Measurements from ENCODE around the gene ZBTB42.

The ZBTB42 gene

DNA sequence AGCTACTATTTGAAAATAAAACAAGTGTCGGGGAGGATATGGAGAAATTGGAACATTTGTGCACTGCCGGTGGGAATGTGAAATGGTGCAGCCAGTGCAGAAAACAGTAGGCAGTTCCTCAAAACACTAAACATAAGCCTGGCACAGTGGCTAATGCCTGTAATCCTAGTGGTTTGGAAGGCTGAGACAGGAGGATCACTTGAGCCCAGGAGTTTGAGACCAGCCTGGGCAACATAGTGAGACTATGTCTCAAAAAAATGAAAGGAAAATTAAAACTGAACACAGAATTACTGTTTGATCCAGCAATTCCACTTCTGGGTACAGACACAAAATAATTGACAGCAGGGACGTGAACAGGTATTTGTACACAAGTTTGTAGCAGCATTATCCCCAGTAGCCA is 35.4 kb upstream of the ZBTB42 start:
- intact Hi-C loops (cut with micrococcal nuclease), result no loop called here
- Mint-ChIP-seq H3K36me3 (ENCODE audit: low read depth) (peaks cover 35% of the 10 kb centered on the region), H3K9me3 (no peaks in the 10 kb centered on the region), H3K27ac (no peak overlapping the region), H3K4me1 (ENCODE audit: low read depth) (peaks cover 19% of the 10 kb centered on the region), H3K4me3 (no peak overlapping the region), H3K27me3 (no peaks in the 10 kb centered on the region)

DNA sequence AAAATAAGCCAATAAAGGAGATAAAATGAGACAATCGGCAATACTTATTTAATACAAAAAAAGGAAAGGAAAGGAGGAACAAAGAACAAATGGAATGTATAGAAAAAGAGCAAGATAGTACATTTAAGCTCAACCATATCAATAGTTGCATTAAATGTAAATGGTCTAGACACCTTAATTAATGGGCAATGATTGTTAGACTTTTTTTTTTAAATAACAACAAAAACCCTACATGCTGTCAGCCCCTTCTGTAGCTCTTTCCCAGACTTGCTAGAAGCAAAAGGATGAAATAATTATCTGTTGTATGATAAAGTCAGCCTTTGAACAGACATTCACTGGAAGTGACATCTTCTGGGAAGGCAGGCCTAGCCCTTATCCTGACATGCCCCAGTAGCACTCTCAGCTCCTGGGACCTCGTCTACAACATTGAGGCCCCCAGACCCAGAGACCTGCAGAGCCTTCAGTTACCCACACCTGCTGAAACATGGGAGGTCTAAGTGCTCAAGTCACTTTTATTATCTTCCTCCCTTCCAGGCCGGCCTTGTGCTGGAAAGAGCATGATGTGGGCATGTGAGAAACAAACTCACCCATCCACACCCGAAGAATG is 34.5 kb upstream of the ZBTB42 start:
- Mint-ChIP-seq H3K9me3 (peaks cover 4% of the 10 kb centered on the region), H3K27ac (no peak overlapping the region), H3K4me3 (no peak overlapping the region), H3K4me1 (ENCODE audit: low read depth) (peaks cover 27% of the 10 kb centered on the region), H3K36me3 (ENCODE audit: low read depth) (peaks cover 35% of the 10 kb centered on the region), H3K27me3 (no peaks in the 10 kb centered on the region)
- intact Hi-C loops (cut with micrococcal nuclease), result no loop called here

GRCh38 chr14:104766863-104767633 is 33.9 kb upstream of the ZBTB42 start:
- no peak overlapping the region for H3K27ac Mint-ChIP-seq
- no peaks in the 10 kb centered on the region for H3K27me3 Mint-ChIP-seq
- no peak overlapping the region for H3K4me3 Mint-ChIP-seq
- H3K36me3 Mint-ChIP-seq (ENCODE audit: low read depth), result peaks cover 36% of the 10 kb centered on the region
- H3K4me1 Mint-ChIP-seq (ENCODE audit: low read depth), result peaks cover 27% of the 10 kb centered on the region
- intact Hi-C loops (cut with micrococcal nuclease), result no loop called here
- H3K9me3 Mint-ChIP-seq, result peaks cover 6% of the 10 kb centered on the region

DNA sequence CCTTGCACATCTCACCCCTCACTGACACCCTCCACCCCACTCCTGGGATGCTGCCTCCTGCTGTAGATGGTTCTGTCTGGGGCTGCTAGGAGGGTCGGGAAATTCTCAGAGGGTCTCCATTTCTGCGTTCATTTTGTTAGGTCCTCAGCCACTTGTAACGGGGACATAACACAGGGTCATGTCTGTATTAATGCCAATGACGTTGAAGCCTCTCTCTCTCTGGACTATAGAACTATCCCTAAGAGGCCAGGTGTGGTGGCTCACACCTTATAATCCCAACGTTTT is 33.3 kb upstream of the ZBTB42 start:
- Mint-ChIP-seq H3K4me1 (ENCODE audit: low read depth) (peaks cover 27% of the 10 kb centered on the region), H3K36me3 (ENCODE audit: low read depth) (peaks cover 36% of the 10 kb centered on the region), H3K27me3 (no peaks in the 10 kb centered on the region), H3K4me3 (no peak overlapping the region), H3K9me3 (peaks cover 6% of the 10 kb centered on the region), H3K27ac (no peak overlapping the region)
- intact Hi-C loops (cut with micrococcal nuclease), result no loop called here

DNA sequence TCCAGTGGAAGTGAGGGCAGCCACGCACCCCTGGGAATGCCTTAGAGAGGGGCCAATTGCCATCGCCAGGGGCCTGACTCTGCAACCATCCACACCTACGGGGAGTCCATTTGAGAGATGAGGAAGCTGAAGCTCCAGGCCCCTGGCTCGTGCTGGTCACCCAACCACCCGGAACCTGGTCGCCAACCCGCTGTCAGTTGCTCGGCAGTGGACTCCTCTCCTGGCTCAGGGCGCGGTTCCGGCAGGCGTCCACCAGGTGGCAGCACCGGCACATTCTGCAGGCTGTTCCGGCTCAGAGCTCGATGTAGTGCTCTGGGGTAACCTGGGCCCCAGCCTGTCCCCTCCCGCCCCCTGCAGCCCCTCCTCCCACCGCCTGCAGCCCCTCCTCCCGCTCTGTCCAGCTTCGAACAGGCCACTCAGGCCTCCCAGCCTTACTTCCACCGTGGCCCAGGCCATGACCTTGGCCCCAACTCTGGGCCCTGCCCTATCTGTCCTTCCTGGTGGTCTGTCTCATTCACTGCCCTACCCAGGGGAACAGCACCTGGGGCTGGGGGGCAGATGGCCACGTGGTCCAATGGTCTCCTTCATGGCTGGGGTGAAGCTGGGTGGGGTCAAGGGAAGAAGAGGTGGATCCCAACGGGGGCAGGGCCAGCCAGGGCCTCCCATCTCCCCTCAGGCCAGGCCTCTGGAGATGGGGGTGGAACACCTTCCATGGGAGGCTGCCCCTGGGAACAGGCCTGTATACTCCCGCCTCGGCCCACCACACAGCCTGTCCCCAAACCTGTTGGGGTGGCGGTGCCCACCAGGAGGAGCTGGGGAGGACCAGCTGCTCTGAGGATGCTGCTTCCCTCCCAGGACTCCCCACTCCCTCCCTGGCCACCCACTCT is 32.2 kb upstream of the ZBTB42 start:
- intact Hi-C loops (cut with micrococcal nuclease), result loop anchor here (1.0 kb wide), 1 partner anchor 58 kb away; no protein-coding TSS in a partner anchor
- Mint-ChIP-seq H3K27me3 (no peaks in the 10 kb centered on the region), H3K36me3 (ENCODE audit: low read depth) (peaks cover 46% of the 10 kb centered on the region), H3K27ac (no peak overlapping the region), H3K4me3 (no peak overlapping the region), H3K9me3 (peaks cover 6% of the 10 kb centered on the region), H3K4me1 (ENCODE audit: low read depth) (peaks cover 27% of the 10 kb centered on the region)

DNA sequence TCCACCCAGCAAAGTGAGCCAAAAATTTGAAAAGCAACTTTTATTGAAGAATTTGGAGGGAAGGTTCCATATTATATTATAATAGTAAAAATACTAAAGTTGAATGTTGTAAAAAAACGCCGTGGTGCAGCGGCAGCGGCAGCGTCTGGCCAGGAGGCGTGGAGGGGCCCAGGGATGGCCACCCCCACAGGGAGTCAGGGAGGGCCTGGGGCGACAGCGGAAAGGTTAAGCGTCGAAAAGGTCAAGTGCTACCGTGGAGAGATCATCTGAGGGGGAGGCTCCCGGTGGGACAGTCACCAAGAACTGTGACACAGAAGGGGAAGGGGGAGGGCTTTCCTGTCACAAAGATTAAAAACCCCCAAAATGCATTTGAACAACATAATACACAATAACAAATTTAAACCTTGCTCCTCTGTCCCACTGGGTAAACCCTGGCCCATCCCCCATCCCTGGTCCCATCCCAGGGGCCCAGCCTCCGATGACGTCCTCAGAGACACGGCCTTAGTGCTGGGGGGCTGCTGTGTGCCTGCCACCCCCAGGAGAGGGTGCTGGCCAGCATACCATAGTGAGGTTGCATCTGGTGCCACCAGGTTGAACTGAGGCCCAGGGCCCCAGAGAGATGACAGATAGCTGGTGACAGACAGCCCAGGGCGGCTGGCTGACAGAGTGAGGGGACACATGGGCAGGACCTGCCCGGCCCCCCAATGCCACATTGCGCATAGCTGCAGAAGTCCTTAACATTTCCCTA is 31.4 kb upstream of the ZBTB42 start:
- H3K36me3 Mint-ChIP-seq (ENCODE audit: low read depth), result peaks cover 54% of the 10 kb centered on the region
- peaks cover 27% of the 10 kb centered on the region for H3K4me1 Mint-ChIP-seq (ENCODE audit: low read depth)
- peaks cover 6% of the 10 kb centered on the region for H3K9me3 Mint-ChIP-seq
- no peaks in the 10 kb centered on the region for H3K27me3 Mint-ChIP-seq
- no peak overlapping the region for H3K4me3 Mint-ChIP-seq
- H3K27ac Mint-ChIP-seq, result no peak overlapping the region
- intact Hi-C loops (cut with micrococcal nuclease), result no loop called here

GRCh38 chr14:104770072-104770579 is 30.8 kb upstream of the ZBTB42 start:
- peaks cover 27% of the 10 kb centered on the region for H3K4me1 Mint-ChIP-seq (ENCODE audit: low read depth)
- H3K36me3 Mint-ChIP-seq (ENCODE audit: low read depth), result peaks cover 61% of the 10 kb centered on the region
- peaks cover 6% of the 10 kb centered on the region for H3K9me3 Mint-ChIP-seq
- H3K27me3 Mint-ChIP-seq, result no peaks in the 10 kb centered on the region
- H3K27ac Mint-ChIP-seq, result no peak overlapping the region
- H3K4me3 Mint-ChIP-seq, result no peak overlapping the region
- intact Hi-C loops (cut with micrococcal nuclease), result no loop called here

- no peak overlapping the region for H3K4me3 Mint-ChIP-seq
- no peak overlapping the region for H3K27ac Mint-ChIP-seq
- peaks cover 68% of the 10 kb centered on the region for H3K36me3 Mint-ChIP-seq (ENCODE audit: low read depth)
Measured at GRCh38 chr14:104770851-104771272, 30.0 kb upstream of the ZBTB42 start.

GRCh38 chr14:104771374-104771773 is 29.5 kb upstream of the ZBTB42 start:
- Mint-ChIP-seq H3K9me3 (peaks cover 6% of the 10 kb centered on the region), H3K27ac (no peak overlapping the region), H3K27me3 (no peaks in the 10 kb centered on the region), H3K4me3 (no peak overlapping the region), H3K36me3 (ENCODE audit: low read depth) (peaks cover 73% of the 10 kb centered on the region), H3K4me1 (ENCODE audit: low read depth) (peaks cover 27% of the 10 kb centered on the region)
- intact Hi-C loops (cut with micrococcal nuclease), result no loop called here

More at GRCh38 chr14:104770851-104771272, 30.0 kb upstream of the ZBTB42 start:
- intact Hi-C loops (cut with micrococcal nuclease), result no loop called here
- peaks cover 27% of the 10 kb centered on the region for H3K4me1 Mint-ChIP-seq (ENCODE audit: low read depth)
- no peaks in the 10 kb centered on the region for H3K27me3 Mint-ChIP-seq
- H3K9me3 Mint-ChIP-seq, result peaks cover 6% of the 10 kb centered on the region

GRCh38 chr14:104771918-104772706 is 28.8 kb upstream of the ZBTB42 start:
- Mint-ChIP-seq H3K4me1 (ENCODE audit: low read depth) (peaks cover 27% of the 10 kb centered on the region), H3K27me3 (no peaks in the 10 kb centered on the region), H3K4me3 (no peak overlapping the region), H3K27ac (no peak overlapping the region), H3K36me3 (ENCODE audit: low read depth) (peaks cover 80% of the 10 kb centered on the region), H3K9me3 (peaks cover 6% of the 10 kb centered on the region)
- intact Hi-C loops (cut with micrococcal nuclease), result no loop called here

DNA sequence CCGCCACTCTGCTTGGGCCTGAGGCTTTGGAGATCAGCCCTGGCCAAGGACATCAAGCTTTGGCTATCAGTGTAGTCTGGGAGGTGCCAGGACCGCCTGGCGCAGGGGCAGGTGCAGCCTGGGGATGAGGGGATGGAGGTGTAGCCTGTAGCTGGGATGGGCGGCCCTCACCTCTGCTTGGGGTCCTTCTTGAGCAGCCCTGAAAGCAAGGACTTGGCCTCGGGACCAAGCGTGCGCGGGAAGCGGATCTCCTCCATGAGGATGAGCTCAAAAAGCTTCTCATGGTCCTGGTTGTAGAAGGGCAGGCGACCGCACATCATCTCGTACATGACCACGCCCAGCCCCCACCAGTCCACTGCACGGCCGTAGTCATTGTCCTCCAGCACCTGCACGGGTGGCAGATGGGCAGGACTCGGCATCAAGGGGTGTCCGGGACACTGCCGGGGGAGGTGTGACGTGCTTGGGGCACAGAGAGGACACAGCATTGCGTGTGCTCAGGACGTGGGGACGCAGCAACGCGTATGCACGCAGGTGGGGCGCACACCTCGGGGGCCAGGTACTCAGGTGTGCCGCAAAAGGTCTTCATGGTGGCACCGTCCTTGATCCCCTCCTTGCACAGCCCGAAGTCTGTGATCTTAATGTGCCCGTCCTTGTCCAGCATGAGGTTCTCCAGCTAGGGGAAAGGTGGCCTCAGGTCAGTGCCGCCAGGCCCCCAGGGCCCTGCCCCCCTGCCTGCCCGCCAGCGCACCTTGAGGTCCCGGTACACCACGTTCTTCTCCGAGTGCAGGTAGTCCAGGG is 28.0 kb upstream of the ZBTB42 start:
- H3K36me3 Mint-ChIP-seq (ENCODE audit: low read depth), result peaks cover 88% of the 10 kb centered on the region
- H3K9me3 Mint-ChIP-seq, result peaks cover 6% of the 10 kb centered on the region
- no peak overlapping the region for H3K4me3 Mint-ChIP-seq
- no peaks in the 10 kb centered on the region for H3K27me3 Mint-ChIP-seq
- H3K27ac Mint-ChIP-seq, result no peak overlapping the region
- H3K4me1 Mint-ChIP-seq (ENCODE audit: low read depth), result peaks cover 27% of the 10 kb centered on the region
- intact Hi-C loops (cut with micrococcal nuclease), result no loop called here

Data from dendritic cell treated with granulocyte-macrophage colony-stimulating factor and Interleukin-4, amounts not matched to agents 40 ng/mL and 50 ng/mL, for 4 days (primary cell).